ENCODE measurements around the gene DCAF6.

DCAF6 gene

GRCh38 chr1:167898578-167899222, 37.8 kb upstream of the DCAF6 start:
- no peaks in the 10 kb centered on the region for H3K9me2 ChIP-seq (replicated peaks; ENCODE audit: insufficient read depth, low read length)
- no peak for TF ChIP-seq CTCF (IDR thresholded peaks at IDR 0.05; ENCODE audit: insufficient read depth, low read length, poor library complexity, severe bottlenecking)
- TF ChIP-seq EZH2phosphoT487 (conservative IDR thresholded peaks at IDR 0.05; ENCODE audit: low read length) = no peak
- no peak overlapping the region for H3K4me3 ChIP-seq (ENCODE audit: insufficient read depth, low read length, poor library complexity, severe bottlenecking)
- no peaks in the 10 kb centered on the region for H3F3A ChIP-seq (ENCODE audit: insufficient read depth)
- no peaks in the 10 kb centered on the region for H3K79me2 ChIP-seq (ENCODE audit: insufficient read depth, low read length)
- H3K4me2 ChIP-seq (ENCODE audit: low read depth, low read length, poor library complexity, severe bottlenecking) = no peak overlapping the region
- H3K36me3 ChIP-seq (ENCODE audit: low read length) = no peaks in the 10 kb centered on the region
- no peak overlapping the region for H2AFZ ChIP-seq (ENCODE audit: low read depth, low read length, severe bottlenecking)
- H3K9me3 ChIP-seq (ENCODE audit: insufficient read depth, low read length) = no peaks in the 10 kb centered on the region
- no peak overlapping the region for H3K27ac ChIP-seq (ENCODE audit: low read depth, low read length)
- H4K20me1 ChIP-seq (ENCODE audit: low read depth, low read length) = no peaks in the 10 kb centered on the region
- no peak overlapping the region for H3K9ac ChIP-seq (ENCODE audit: low read length)
- no peaks in the 10 kb centered on the region for H3K27me3 ChIP-seq (ENCODE audit: low read length)

DNA sequence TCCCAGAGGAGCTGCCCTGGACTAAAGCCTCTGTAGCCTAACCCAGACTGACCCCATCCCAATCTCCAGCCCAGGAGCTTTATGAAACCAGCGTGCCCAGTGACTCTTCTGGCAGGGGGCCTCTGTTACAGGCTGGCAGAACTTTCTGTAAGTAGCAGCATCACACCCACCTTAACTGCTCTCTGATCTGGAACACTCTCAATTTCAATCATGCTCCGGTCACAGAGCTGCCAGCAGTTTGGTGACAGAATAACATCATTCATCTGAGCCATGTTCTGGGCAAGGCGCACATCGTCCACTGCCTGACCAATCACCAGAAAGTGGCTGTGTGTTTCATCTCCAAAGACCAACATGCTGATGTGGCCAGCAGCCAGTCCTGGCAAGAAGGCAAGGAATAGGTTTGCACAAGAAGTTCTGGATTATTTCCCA, 37.2 kb upstream of the DCAF6 start:
- no peak overlapping the region for H3K4me3 ChIP-seq (ENCODE audit: insufficient read depth, low read length, poor library complexity, severe bottlenecking)
- H2AFZ ChIP-seq (ENCODE audit: low read depth, low read length, severe bottlenecking) = no peak overlapping the region
- no peak overlapping the region for H3K9ac ChIP-seq (ENCODE audit: low read length)
- no peaks in the 10 kb centered on the region for H3K27me3 ChIP-seq (ENCODE audit: low read length)
- no peaks in the 10 kb centered on the region for H3K36me3 ChIP-seq (ENCODE audit: low read length)
- H3K4me2 ChIP-seq (ENCODE audit: low read depth, low read length, poor library complexity, severe bottlenecking) = no peak overlapping the region
- no peaks in the 10 kb centered on the region for H3K9me2 ChIP-seq (replicated peaks; ENCODE audit: insufficient read depth, low read length)
- H4K20me1 ChIP-seq (ENCODE audit: low read depth, low read length) = no peaks in the 10 kb centered on the region
- TF ChIP-seq CTCF (IDR thresholded peaks at IDR 0.05; ENCODE audit: insufficient read depth, low read length, poor library complexity, severe bottlenecking) (no peak), EZH2phosphoT487 (conservative IDR thresholded peaks at IDR 0.05; ENCODE audit: low read length) (no peak)
- no peaks in the 10 kb centered on the region for H3F3A ChIP-seq (ENCODE audit: insufficient read depth)
- no peak overlapping the region for H3K27ac ChIP-seq (ENCODE audit: low read depth, low read length)
- H3K9me3 ChIP-seq (ENCODE audit: insufficient read depth, low read length) = no peaks in the 10 kb centered on the region
- H3K79me2 ChIP-seq (ENCODE audit: insufficient read depth, low read length) = no peaks in the 10 kb centered on the region

DNA sequence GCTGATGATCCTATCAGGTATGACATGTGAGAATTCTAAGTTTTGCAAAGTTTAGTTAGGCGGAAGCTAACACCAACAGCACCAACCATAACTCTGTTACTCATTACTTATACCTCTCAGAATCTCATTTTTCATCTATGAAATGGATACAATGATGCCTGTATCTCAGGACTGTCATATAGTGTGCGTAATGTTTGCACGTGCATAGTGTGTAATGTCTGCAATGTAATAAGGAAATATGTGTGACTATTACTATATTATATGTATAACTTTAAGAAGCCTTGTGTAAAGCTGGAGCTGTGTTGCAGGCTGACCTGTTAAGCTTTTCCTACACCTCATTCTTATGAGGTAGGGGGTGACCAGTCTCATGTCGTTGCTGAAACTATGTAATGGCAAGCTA, 35.6 kb upstream of the DCAF6 start:
- Histone ChIP-seq H3K9me2 (replicated peaks; ENCODE audit: insufficient read depth, low read length) (no peaks in the 10 kb centered on the region), H3K27me3 (ENCODE audit: low read length) (no peaks in the 10 kb centered on the region), H4K20me1 (ENCODE audit: low read depth, low read length) (no peaks in the 10 kb centered on the region), H3K4me2 (ENCODE audit: low read depth, low read length, poor library complexity, severe bottlenecking) (no peak overlapping the region), H3K36me3 (ENCODE audit: low read length) (no peaks in the 10 kb centered on the region), H3F3A (ENCODE audit: insufficient read depth) (no peaks in the 10 kb centered on the region), H3K4me3 (ENCODE audit: insufficient read depth, low read length, poor library complexity, severe bottlenecking) (no peak overlapping the region), H2AFZ (ENCODE audit: low read depth, low read length, severe bottlenecking) (no peak overlapping the region), H3K9me3 (ENCODE audit: insufficient read depth, low read length) (no peaks in the 10 kb centered on the region), H3K9ac (ENCODE audit: low read length) (no peak overlapping the region), H3K79me2 (ENCODE audit: insufficient read depth, low read length) (no peaks in the 10 kb centered on the region), H3K27ac (ENCODE audit: low read depth, low read length) (no peak overlapping the region)
- TF ChIP-seq CTCF (IDR thresholded peaks at IDR 0.05; ENCODE audit: insufficient read depth, low read length, poor library complexity, severe bottlenecking) = no peak
- TF ChIP-seq EZH2phosphoT487 (conservative IDR thresholded peaks at IDR 0.05; ENCODE audit: low read length) = no peak

Measured in SU-DHL-6 (cell line).